Effector CD4-positive, alpha-beta T cell (primary cell): ENCODE measurements around the gene SGPL1.

ENCODE experiments used
- DNase-seq: peaks from one replicate; pipeline ENCODE4 v3.0.0-alpha.2; 2020

SGPL1 gene

GRCh38 chr10:70812814-70813213 lies 2.9 kb upstream of the SGPL1 start:
- DNase-seq = no peak

- no peak for DNase-seq
These were observed 1.6 kb upstream of the SGPL1 start for GRCh38 chr10:70814126-70814525.

- DNase-seq = peak; percentile 28
These were observed 609 bp downstream of the SGPL1 start for GRCh38 chr10:70816220-70816894.

GRCh38 chr10:70820976-70821750 lies 5.4 kb downstream of the SGPL1 start:
- no peak for DNase-seq

GRCh38 chr10:70822076-70822820 lies 6.5 kb downstream of the SGPL1 start:
- no peak for DNase-seq

GRCh38 chr10:70827086-70827757 lies 11.5 kb downstream of the SGPL1 start:
- DNase-seq = no peak

- DNase-seq = no peak
These were observed 13.2 kb downstream of the SGPL1 start for GRCh38 chr10:70828923-70829322.

- DNase-seq = no peak
These were observed 13.8 kb downstream of the SGPL1 start for GRCh38 chr10:70829543-70829942.

GRCh38 chr10:70830164-70830563 lies 14.4 kb downstream of the SGPL1 start:
- no peak for DNase-seq

- no peak for DNase-seq
These were observed 16.5 kb downstream of the SGPL1 start for GRCh38 chr10:70832221-70832620.

GRCh38 chr10:70832852-70833528 lies 17.2 kb downstream of the SGPL1 start:
- no peak for DNase-seq

GRCh38 chr10:70833601-70834000 lies 17.9 kb downstream of the SGPL1 start:
- no peak for DNase-seq

GRCh38 chr10:70834021-70834420 lies 18.3 kb downstream of the SGPL1 start:
- DNase-seq = no peak

- DNase-seq = no peak
These were observed 18.8 kb downstream of the SGPL1 start for GRCh38 chr10:70834441-70835151.

GRCh38 chr10:70836319-70836718 lies 20.6 kb downstream of the SGPL1 start:
- DNase-seq = no peak

GRCh38 chr10:70837660-70838059 lies 21.9 kb downstream of the SGPL1 start:
- DNase-seq = no peak

GRCh38 chr10:70838270-70838805 lies 22.6 kb downstream of the SGPL1 start:
- DNase-seq = no peak

- DNase-seq = no peak
These were observed 25.1 kb downstream of the SGPL1 start for GRCh38 chr10:70840836-70841235.

GRCh38 chr10:70843333-70843732 lies 27.6 kb downstream of the SGPL1 start:
- DNase-seq = no peak

GRCh38 chr10:70843776-70844489 lies 28.2 kb downstream of the SGPL1 start:
- no peak for DNase-seq

GRCh38 chr10:70845256-70845655 lies 29.5 kb downstream of the SGPL1 start:
- no peak for DNase-seq
